Esophagus muscularis mucosa (tissue), 4 donors: ENCODE data around the gene DLL1.

Experiments
- CTCF ChIP-seq, 3 experiments: fragments of 200-600 bp in 2 of 3; fragments of 450-650 bp in 1 of 3; sonication (generic) in 2 of 3; IDR thresholded peaks; one replicate each; pipeline ENCODE4 v1.5.1; 2017 to 2019; ENCODE audit warnings: antibody characterized with exemption in 3 of 3, mild to moderate bottlenecking in 2 of 3, moderate library complexity in 1 of 3
- EP300 ChIP-seq: sonication (generic); formaldehyde crosslinking; IDR thresholded peaks from one replicate; pipeline ENCODE4 v1.6.1; 2017; ENCODE audit warnings: antibody characterized with exemption
- POLR2A ChIP-seq: fragments of 450-650 bp; IDR thresholded peaks from one replicate; pipeline ENCODE4 v1.6.1; 2017; ENCODE audit warnings: antibody characterized with exemption, moderate library complexity, mild to moderate bottlenecking, low read depth
- POLR2AphosphoS5 ChIP-seq, 2 donors: sonication (generic); formaldehyde crosslinking; IDR thresholded peaks; one replicate each; pipeline ENCODE4 v1.6.1; 2017; ENCODE audit warnings: antibody characterized with exemption in 2 of 2

- TF ChIP-seq POLR2A = no peak
- no peak for TF ChIP-seq CTCF (IDR thresholded peaks at IDR 0.05)
- TF ChIP-seq POLR2AphosphoS5 (IDR thresholded peaks at IDR 0.05) = no peak
- TF ChIP-seq EP300 = no peak
Measured at GRCh38 chr6:170289951-170290295, 955 bp downstream of the DLL1 start.
